HEK293 (cell line): ENCODE measurements around the gene B3GNT4.

ENCODE experiments used
- CTCF ChIA-PET: fragments of 350-600 bp; formaldehyde crosslinking; extraction: SDS; loops from one replicate; lab custom pipeline; 2021; ENCODE audit warnings: antibody characterized with exemption; lab: Yijun Ruan, JAX
- POLR2A ChIA-PET: fragments of 300-600 bp; formaldehyde crosslinking; extraction: SDS; loops from one replicate; lab custom pipeline; 2020; ENCODE audit warnings: antibody characterized with exemption, inconsistent platforms; lab: Yijun Ruan, JAX
- H3K27ac ChIP-seq: fragments of 200-500 bp; sonication (Bioruptor generic); 2 replicates; pipeline ENCODE4 v1.5.1; 2014; ENCODE audit warnings: low read depth, low read length, control low read depth, inconsistent platforms; ENCODE audit errors: extremely low read depth
- H3K36me3 ChIP-seq, 2 experiments: fragments of 200-500 bp in 1 of 2; sonication (Bioruptor generic) in 1 of 2; 1 replicate in 1 of 2; 2 replicates in 1 of 2; pipeline ENCODE4 v1.5.1; 2014 to 2017; ENCODE audit warnings: inconsistent platforms in 2 of 2, low read length in 2 of 2; ENCODE audit not compliant: control insufficient read depth in 2 of 2, insufficient read depth in 1 of 2
- H3K4me1 ChIP-seq: fragments of 200-500 bp; sonication (Bioruptor generic); 2 replicates; pipeline ENCODE4 v1.5.1; 2014; ENCODE audit warnings: mild to moderate bottlenecking, low read length, inconsistent platforms; ENCODE audit not compliant: control insufficient read depth, insufficient read depth
- H3K4me3 ChIP-seq: 2 replicates; pipeline ENCODE4 v1.5.1; 2011; ENCODE audit warnings: low read depth, mild to moderate bottlenecking, control low read depth, low read length, moderate library complexity
- H3K9me3 ChIP-seq: fragments of 200-500 bp; sonication (Bioruptor generic); 2 replicates; pipeline ENCODE4 v1.5.1; 2014; ENCODE audit warnings: low read depth, low read length, inconsistent platforms; ENCODE audit not compliant: control insufficient read depth, insufficient read depth
- EGR2 ChIP-seq: fragments of 450-650 bp; formaldehyde crosslinking; IDR thresholded peaks from 2 replicates; pipeline ENCODE4 v1.5.1; 2016; ENCODE audit warnings: low read depth, missing biosample characterization, missing genetic modification characterization
- GLI2 ChIP-seq: fragments of 450-650 bp; formaldehyde crosslinking; IDR thresholded peaks from 2 replicates; pipeline ENCODE4; 2017; ENCODE audit warnings: missing biosample characterization, missing genetic modification characterization, low read depth, borderline replicate concordance
- GLI4 ChIP-seq: fragments of 450-650 bp; formaldehyde crosslinking; IDR thresholded peaks from 2 replicates; pipeline ENCODE4 v1.5.1; 2016; ENCODE audit warnings: missing biosample characterization, missing genetic modification characterization
- KLF10 ChIP-seq: fragments of 450-650 bp; IDR thresholded peaks from 2 replicates; pipeline ENCODE4 v1.5.1; 2018; ENCODE audit warnings: missing biosample characterization, mild to moderate bottlenecking, missing genetic modification characterization
- MZF1 ChIP-seq: fragments of 450-650 bp; formaldehyde crosslinking; IDR thresholded peaks from 2 replicates; pipeline ENCODE4 v1.5.1; 2017; ENCODE audit warnings: missing biosample characterization, missing genetic modification characterization, borderline replicate concordance
- REPIN1 ChIP-seq: fragments of 450-650 bp; formaldehyde crosslinking; IDR thresholded peaks from 2 replicates; pipeline ENCODE4 v1.5.1; 2017; ENCODE audit warnings: missing biosample characterization, missing genetic modification characterization, low read depth
- SP7 ChIP-seq: fragments of 450-650 bp; formaldehyde crosslinking; IDR thresholded peaks from 2 replicates; pipeline ENCODE4 v1.5.1; 2016; ENCODE audit warnings: missing biosample characterization, missing genetic modification characterization
- ZFHX2 ChIP-seq: fragments of 450-650 bp; formaldehyde crosslinking; conservative IDR thresholded peaks from 2 replicates; pipeline ENCODE4 v1.5.1; 2016; ENCODE audit warnings: missing biosample characterization, missing genetic modification characterization
- ZNF157 ChIP-seq: fragments of 450-650 bp; formaldehyde crosslinking; IDR thresholded peaks from 2 replicates; pipeline ENCODE4 v1.5.1; 2016; ENCODE audit warnings: missing biosample characterization, missing genetic modification characterization
- ZNF211 ChIP-seq: fragments of 450-650 bp; formaldehyde crosslinking; IDR thresholded peaks from 2 replicates; pipeline ENCODE4 v1.5.1; 2016; ENCODE audit warnings: low read depth, missing biosample characterization, missing genetic modification characterization
- ZNF366 ChIP-seq: fragments of 450-650 bp; formaldehyde crosslinking; conservative IDR thresholded peaks from 2 replicates; pipeline ENCODE4 v1.5.1; 2016; ENCODE audit warnings: missing biosample characterization, missing genetic modification characterization
- ZNF571 ChIP-seq: fragments of 450-650 bp; formaldehyde crosslinking; IDR thresholded peaks from 2 replicates; pipeline ENCODE4 v1.5.0; 2017; ENCODE audit warnings: missing biosample characterization, missing genetic modification characterization
- ZNF664 ChIP-seq: fragments of 450-650 bp; formaldehyde crosslinking; IDR thresholded peaks from 2 replicates; pipeline ENCODE4 v1.5.1; 2016; ENCODE audit warnings: missing biosample characterization, missing genetic modification characterization
- TF ChIP-seq, protein P1 (sequence below): sonication (generic); formaldehyde crosslinking; IDR thresholded peaks from 2 replicates; pipeline ENCODE4 v1.8.1; 2022; ENCODE audit warnings: mild to moderate bottlenecking, moderate library complexity, missing genetic modification reagents
- TF ChIP-seq, protein P2 (sequence below): fragments of 450-650 bp; formaldehyde crosslinking; IDR thresholded peaks from 2 replicates; pipeline ENCODE4 v1.5.1; 2017; ENCODE audit warnings: missing biosample characterization, missing genetic modification characterization
- TF ChIP-seq, protein P3 (sequence below): fragments of 450-650 bp; formaldehyde crosslinking; IDR thresholded peaks from 2 replicates; pipeline ENCODE4 v1.5.1; 2017; ENCODE audit warnings: missing biosample characterization, missing genetic modification characterization
- TF ChIP-seq, protein P4 (sequence below): fragments of 450-650 bp; formaldehyde crosslinking; IDR thresholded peaks from 2 replicates; pipeline ENCODE4 v1.5.1; 2016; ENCODE audit warnings: missing biosample characterization, missing genetic modification characterization
- TF ChIP-seq, protein P5 (sequence below): fragments of 450-650 bp; formaldehyde crosslinking; IDR thresholded peaks from 2 replicates; pipeline ENCODE4 v1.5.1; 2016; ENCODE audit warnings: missing biosample characterization, missing genetic modification characterization
- TF ChIP-seq, protein P6 (sequence below): fragments of 450-650 bp; formaldehyde crosslinking; IDR thresholded peaks from 2 replicates; pipeline ENCODE4 v1.5.1; 2016; ENCODE audit warnings: missing biosample characterization, missing genetic modification characterization
- TF ChIP-seq, protein P7 (sequence below): fragments of 450-650 bp; formaldehyde crosslinking; IDR thresholded peaks from 2 replicates; pipeline ENCODE4 v1.5.1; 2016; ENCODE audit warnings: missing biosample characterization, missing genetic modification characterization

The B3GNT4 gene

DNA sequence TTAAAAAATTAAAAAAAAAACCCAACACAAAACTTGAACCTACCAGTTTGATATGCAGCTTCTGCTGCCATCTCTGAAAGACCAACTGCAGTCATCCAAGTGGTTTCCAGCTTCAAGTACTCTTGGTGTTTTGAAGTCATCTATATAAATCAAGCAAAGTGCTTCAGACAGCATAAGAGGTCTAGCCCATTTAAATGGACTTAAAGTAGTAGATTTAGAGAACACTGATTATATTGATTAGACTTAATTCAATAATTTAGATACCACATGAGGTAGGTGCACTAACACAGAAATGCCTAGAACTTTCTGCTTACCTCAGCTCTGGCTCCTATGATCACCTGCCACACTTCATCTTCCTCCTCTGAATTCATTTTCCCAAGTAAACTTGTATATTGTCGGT is 12.9 kb downstream of the B3GNT4 start:
- H3K36me3 ChIP-seq = peaks cover 55 to 86% of the 10 kb centered on the region in 2 experiments
- POLR2A ChIA-PET = interaction anchor here (2.2 kb wide), 1 partner anchor 10 kb away, joined by 10 read pairs; the partner anchor contains the start of gene DIABLO
- CTCF ChIA-PET = interaction anchor here (0.5 to 0.7 kb wide), 2 partner anchors 78 to 281 kb away, joined by 3 to 4 read pairs; no protein-coding TSS in a partner anchor

DNA sequence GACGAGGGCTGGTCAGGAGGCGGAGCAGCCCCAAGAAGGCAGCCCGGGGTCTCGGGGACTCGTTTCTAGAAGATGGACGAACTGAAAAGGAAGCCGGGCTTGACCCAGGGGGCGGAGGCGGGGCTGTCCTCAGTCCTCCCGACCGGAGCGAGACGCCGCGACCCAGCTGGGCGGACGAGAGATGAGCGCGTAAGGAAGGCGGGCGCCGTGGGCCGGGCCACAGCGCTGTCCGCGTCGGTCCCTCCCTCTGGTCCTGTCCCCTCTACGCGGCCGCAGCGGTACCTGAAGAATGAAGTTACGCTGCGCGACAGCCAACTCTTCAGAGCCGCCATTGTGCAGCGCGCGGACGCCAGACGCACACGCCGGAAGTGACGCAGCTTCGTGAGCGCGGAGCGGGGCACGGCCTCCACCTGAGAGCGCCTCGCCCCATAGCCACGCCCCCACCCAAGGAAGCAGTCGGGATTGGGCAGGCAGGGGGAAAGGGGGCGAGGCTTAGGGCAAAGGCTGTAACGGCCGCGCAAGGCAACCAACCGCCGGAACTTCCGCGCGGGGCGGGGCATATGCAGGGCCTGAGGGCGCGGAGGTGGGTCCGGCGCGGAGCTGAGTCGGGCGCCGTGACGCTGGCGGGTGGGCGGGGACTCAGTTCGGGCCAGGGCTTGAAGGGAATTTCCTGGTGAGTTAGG is 22.3 kb downstream of the B3GNT4 start, which contains the start of gene DIABLO:
Gene DIABLO (minus strand): TSS at position 370 of the 683 bp plus-strand sequence. CDS start 38 bp downstream, at position 332.
- CTCF ChIA-PET = interaction anchor here (1.2 kb wide), 1 partner anchor 35 kb away, joined by 3 read pairs; no protein-coding TSS in a partner anchor
- H3K27ac ChIP-seq = peak within 1 kb of the TSS; percentile 88
- peaks cover 19 to 40% of the 10 kb centered on the region in 2 experiments for H3K36me3 ChIP-seq
- no peaks in the 10 kb centered on the region for H3K9me3 ChIP-seq
- peaks cover 11% of the 10 kb centered on the region for H3K4me1 ChIP-seq
- H3K4me3 ChIP-seq = peak within 1 kb of the TSS; percentile 98
- POLR2A ChIA-PET = interaction anchor here (0.6 to 2.2 kb wide), 20 partner anchors 9 to 1824 kb away, joined by 3 to 10 read pairs (median 5); partner anchors contain the start of genes B3GNT4, KNTC1, MLXIP and MPHOSPH9
- TF ChIP-seq, protein P1, sequence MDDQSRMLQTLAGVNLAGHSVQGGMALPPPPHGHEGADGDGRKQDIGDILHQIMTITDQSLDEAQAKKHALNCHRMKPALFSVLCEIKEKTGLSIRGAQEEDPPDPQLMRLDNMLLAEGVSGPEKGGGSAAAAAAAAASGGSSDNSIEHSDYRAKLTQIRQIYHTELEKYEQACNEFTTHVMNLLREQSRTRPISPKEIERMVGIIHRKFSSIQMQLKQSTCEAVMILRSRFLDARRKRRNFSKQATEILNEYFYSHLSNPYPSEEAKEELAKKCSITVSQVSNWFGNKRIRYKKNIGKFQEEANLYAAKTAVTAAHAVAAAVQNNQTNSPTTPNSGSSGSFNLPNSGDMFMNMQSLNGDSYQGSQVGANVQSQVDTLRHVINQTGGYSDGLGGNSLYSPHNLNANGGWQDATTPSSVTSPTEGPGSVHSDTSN (CRISPR knock-in tag) = peak; percentile 88
- TF ChIP-seq SP7 (tag by site-specific recombination) (peak; percentile 79), GLI4 (tag by site-specific recombination) (no peak), GLI2 (no peak), MZF1 (tag by site-specific recombination) (no peak), ZNF571 (tag by site-specific recombination) (no peak), ZFHX2 (peak; percentile 49), ZNF157 (tag by site-specific recombination) (no peak), ZNF664 (tag by site-specific recombination) (no peak), KLF10 (peak; percentile 62; the same call in 1 of the 2 replicates), ZNF366 (tag by site-specific recombination) (no peak), EGR2 (tag by site-specific recombination) (peak; percentile 4; the same call in 1 of the 2 replicates)
- TF ChIP-seq, protein P2, sequence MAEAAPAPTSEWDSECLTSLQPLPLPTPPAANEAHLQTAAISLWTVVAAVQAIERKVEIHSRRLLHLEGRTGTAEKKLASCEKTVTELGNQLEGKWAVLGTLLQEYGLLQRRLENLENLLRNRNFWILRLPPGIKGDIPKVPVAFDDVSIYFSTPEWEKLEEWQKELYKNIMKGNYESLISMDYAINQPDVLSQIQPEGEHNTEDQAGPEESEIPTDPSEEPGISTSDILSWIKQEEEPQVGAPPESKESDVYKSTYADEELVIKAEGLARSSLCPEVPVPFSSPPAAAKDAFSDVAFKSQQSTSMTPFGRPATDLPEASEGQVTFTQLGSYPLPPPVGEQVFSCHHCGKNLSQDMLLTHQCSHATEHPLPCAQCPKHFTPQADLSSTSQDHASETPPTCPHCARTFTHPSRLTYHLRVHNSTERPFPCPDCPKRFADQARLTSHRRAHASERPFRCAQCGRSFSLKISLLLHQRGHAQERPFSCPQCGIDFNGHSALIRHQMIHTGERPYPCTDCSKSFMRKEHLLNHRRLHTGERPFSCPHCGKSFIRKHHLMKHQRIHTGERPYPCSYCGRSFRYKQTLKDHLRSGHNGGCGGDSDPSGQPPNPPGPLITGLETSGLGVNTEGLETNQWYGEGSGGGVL (tag by site-specific recombination) = no peak
- TF ChIP-seq, protein P3, sequence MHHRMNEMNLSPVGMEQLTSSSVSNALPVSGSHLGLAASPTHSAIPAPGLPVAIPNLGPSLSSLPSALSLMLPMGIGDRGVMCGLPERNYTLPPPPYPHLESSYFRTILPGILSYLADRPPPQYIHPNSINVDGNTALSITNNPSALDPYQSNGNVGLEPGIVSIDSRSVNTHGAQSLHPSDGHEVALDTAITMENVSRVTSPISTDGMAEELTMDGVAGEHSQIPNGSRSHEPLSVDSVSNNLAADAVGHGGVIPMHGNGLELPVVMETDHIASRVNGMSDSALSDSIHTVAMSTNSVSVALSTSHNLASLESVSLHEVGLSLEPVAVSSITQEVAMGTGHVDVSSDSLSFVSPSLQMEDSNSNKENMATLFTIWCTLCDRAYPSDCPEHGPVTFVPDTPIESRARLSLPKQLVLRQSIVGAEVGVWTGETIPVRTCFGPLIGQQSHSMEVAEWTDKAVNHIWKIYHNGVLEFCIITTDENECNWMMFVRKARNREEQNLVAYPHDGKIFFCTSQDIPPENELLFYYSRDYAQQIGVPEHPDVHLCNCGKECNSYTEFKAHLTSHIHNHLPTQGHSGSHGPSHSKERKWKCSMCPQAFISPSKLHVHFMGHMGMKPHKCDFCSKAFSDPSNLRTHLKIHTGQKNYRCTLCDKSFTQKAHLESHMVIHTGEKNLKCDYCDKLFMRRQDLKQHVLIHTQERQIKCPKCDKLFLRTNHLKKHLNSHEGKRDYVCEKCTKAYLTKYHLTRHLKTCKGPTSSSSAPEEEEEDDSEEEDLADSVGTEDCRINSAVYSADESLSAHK = no peak
- TF ChIP-seq, protein P4, sequence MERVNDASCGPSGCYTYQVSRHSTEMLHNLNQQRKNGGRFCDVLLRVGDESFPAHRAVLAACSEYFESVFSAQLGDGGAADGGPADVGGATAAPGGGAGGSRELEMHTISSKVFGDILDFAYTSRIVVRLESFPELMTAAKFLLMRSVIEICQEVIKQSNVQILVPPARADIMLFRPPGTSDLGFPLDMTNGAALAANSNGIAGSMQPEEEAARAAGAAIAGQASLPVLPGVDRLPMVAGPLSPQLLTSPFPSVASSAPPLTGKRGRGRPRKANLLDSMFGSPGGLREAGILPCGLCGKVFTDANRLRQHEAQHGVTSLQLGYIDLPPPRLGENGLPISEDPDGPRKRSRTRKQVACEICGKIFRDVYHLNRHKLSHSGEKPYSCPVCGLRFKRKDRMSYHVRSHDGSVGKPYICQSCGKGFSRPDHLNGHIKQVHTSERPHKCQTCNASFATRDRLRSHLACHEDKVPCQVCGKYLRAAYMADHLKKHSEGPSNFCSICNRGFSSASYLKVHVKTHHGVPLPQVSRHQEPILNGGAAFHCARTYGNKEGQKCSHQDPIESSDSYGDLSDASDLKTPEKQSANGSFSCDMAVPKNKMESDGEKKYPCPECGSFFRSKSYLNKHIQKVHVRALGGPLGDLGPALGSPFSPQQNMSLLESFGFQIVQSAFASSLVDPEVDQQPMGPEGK (tag by site-specific recombination) = peak; percentile 46; the same call in 1 of the 2 replicates
- TF ChIP-seq, protein P5, sequence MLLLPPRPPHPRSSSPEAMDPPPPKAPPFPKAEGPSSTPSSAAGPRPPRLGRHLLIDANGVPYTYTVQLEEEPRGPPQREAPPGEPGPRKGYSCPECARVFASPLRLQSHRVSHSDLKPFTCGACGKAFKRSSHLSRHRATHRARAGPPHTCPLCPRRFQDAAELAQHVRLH (tag by site-specific recombination) = no peak
- TF ChIP-seq, protein P6, sequence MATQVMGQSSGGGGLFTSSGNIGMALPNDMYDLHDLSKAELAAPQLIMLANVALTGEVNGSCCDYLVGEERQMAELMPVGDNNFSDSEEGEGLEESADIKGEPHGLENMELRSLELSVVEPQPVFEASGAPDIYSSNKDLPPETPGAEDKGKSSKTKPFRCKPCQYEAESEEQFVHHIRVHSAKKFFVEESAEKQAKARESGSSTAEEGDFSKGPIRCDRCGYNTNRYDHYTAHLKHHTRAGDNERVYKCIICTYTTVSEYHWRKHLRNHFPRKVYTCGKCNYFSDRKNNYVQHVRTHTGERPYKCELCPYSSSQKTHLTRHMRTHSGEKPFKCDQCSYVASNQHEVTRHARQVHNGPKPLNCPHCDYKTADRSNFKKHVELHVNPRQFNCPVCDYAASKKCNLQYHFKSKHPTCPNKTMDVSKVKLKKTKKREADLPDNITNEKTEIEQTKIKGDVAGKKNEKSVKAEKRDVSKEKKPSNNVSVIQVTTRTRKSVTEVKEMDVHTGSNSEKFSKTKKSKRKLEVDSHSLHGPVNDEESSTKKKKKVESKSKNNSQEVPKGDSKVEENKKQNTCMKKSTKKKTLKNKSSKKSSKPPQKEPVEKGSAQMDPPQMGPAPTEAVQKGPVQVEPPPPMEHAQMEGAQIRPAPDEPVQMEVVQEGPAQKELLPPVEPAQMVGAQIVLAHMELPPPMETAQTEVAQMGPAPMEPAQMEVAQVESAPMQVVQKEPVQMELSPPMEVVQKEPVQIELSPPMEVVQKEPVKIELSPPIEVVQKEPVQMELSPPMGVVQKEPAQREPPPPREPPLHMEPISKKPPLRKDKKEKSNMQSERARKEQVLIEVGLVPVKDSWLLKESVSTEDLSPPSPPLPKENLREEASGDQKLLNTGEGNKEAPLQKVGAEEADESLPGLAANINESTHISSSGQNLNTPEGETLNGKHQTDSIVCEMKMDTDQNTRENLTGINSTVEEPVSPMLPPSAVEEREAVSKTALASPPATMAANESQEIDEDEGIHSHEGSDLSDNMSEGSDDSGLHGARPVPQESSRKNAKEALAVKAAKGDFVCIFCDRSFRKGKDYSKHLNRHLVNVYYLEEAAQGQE (tag by site-specific recombination) = peak; percentile 57; the same call in 1 of the 2 replicates

More for the DNA sequence above, 12.9 kb downstream of the B3GNT4 start:
- no peaks in the 10 kb centered on the region for H3K9me3 ChIP-seq
- no peak overlapping the region for H3K27ac ChIP-seq
- no peaks in the 10 kb centered on the region for H3K4me1 ChIP-seq
- no peak overlapping the region for H3K4me3 ChIP-seq
- TF ChIP-seq, protein P7, sequence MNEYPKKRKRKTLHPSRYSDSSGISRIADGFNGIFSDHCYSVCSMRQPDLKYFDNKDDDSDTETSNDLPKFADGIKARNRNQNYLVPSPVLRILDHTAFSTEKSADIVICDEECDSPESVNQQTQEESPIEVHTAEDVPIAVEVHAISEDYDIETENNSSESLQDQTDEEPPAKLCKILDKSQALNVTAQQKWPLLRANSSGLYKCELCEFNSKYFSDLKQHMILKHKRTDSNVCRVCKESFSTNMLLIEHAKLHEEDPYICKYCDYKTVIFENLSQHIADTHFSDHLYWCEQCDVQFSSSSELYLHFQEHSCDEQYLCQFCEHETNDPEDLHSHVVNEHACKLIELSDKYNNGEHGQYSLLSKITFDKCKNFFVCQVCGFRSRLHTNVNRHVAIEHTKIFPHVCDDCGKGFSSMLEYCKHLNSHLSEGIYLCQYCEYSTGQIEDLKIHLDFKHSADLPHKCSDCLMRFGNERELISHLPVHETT (tag by site-specific recombination) = no peak
- TF ChIP-seq REPIN1 (tag by site-specific recombination) (no peak), ZNF211 (tag by site-specific recombination) (no peak)
